HG03039 (cell line): ENCODE results near the gene MARF1.
"Not testable (repeated sequence)": the region's sequence is repeated elsewhere in the genome, so short reads cannot be mapped to it uniquely, and the experiment has no call there.

ENCODE experiments used
- ATAC-seq: cut with Tn5 transposase; IDR thresholded peaks from one replicate; pipeline ENCODE4 v1.9.1; 2021; ENCODE audit warnings: mild to moderate bottlenecking, moderate library complexity; ENCODE audit not compliant: unreplicated experiment

MARF1 gene

DNA sequence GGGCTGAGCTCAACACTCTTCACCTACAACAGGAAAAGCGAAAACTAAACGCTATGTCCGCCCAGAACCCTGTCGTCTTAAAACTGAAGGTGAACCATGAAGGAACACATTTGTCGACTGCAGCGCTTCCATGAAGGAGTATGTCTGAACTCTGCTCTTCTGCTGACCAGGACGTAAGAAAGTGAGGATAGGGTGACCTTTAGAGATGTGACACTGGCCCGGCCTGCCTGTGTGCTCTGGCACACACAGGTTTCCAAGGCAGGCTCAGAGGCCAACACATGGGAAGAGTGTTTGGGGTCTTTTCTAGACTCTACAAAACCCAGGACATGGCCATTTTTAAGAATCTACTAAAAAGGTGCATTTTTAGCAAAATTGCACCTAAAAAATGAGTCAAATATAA, 21.1 kb downstream of the MARF1 start:
- no peak for ATAC-seq

DNA sequence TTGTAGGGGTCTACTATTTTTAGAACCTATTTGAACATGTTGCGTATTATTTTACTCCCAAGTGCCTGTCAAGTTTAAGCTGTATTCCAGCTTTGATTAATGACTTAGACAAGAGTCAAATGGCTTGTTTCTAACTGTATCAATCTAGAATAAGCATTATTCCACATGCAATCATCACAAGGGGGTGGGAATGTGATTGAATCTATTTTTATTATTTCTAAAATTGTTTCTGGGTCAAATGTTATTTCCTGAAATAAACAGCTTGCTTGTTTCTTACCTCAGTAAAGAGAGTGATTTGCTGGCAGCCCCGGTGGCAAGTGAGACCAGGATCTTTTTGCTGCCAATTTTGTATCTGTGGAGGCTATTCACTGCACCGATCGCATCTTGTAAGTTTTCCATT, 21.5 kb downstream of the MARF1 start:
- no peak for ATAC-seq

DNA sequence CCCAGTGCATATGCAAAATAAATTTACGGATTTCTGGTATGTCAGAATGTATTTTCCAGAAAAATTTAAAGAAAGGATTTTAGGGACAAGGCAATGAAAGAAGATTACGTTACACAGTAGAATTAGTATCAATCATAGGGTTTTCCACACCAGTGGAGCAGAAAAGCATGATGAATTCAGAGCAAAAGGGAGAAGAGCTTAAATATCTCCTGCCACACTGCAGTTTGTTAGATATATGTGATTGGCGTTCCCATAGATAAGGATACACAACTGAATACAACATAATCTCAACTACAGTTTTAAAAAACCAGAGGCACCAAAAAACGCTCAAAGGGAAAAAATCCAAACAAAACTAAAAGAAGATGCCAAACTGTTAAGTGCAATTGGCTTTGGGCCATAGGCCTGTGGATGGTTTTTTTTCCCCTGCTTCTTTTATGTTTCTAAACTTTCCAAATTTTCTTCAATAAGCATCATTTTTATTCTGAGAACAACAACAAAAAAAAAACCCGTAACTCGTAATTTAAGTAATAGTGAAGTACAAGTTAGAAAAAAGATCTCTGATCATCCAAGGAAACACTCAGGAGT, 22.3 kb downstream of the MARF1 start:
- ATAC-seq: no peak

DNA sequence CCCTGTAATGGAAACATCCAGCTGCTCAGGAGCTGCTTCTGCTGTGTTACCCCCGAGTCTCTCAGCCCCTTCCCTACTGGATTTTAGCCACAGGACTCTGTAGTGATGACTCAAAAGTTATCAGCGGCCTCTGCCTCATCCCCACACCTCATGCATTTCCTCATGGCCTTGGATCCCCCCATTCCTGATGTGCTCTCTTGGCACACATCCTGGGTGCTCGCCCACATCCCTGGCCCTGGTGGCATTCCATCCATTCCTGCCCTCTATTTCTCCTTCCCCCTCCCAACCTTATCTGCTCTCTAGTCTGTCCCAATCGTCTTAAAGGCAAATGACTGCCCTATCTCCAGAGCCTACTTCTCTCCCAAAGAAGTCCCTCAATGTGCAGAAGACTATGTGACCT, 24.6 kb downstream of the MARF1 start:
- ATAC-seq: no peak

DNA sequence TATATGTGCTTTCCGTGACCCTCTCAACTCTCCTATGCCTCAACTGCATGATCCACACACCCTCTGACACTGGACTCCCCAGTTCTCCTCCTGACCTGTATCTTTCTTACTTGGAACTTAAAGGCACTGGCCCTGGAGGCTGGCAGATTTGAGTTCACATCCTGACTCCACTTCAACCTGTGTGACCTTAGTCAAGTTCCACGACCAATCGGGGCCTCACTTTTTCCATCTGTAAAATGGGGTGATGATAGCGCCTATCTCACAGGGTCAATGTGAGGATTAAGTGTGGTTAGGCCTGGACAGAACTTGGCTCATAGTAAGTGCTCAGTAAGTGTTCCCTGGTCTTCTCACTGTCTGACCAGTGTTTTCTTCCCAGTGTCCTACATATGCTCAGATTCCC, 25.1 kb downstream of the MARF1 start:
- ATAC-seq: no peak

DNA sequence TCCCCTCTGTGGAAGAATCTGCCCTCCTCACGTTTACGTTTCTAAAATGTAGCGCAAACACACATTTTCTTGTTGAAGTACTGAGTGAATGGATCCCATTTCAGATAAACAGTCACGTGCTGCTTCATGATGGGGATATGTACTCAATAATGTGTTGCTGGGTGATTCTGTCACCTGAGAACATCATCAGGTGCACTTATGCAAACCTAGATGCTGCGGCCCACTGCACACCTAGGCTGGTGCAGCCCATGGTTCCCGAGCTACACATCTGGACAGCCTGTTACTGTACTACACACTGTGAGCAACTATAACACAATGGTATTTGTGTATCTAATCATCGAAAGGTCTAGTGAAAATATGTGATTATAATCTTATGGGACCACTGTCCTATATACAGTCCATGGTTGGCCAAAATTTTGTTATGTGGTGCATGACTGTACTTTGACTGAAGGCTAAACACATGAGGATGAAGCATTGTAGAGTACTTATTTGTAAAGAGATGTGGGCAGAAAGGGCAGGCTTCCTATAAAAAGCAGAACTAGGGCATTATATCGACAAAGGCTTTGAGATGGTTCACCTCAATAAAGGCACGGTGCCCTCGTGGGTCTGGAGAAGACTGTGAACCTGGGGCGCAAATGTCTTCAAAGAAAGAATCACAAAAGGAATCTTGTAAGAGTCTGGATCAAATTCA, 26.3 kb downstream of the MARF1 start:
- ATAC-seq: no peak

DNA sequence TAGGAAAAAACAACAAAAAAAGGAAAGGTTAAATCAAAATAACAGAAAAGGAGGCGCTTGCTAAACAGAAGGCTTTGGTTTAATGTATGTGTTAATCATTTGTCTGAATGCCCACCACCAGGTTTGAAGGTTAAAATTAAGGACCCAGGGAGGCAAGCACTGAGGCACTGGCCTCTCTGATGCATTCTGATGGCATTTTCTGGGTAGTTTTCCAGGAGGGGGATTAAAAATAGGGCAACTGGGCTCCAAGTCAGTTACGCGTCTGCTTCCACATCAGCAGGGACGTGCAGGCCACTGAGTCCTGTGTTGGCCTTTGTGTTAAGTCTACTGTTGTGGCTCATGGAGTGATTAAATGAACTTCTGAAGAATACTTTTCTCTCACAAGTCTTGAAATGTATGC, 26.9 kb downstream of the MARF1 start:
- ATAC-seq: no peak

DNA sequence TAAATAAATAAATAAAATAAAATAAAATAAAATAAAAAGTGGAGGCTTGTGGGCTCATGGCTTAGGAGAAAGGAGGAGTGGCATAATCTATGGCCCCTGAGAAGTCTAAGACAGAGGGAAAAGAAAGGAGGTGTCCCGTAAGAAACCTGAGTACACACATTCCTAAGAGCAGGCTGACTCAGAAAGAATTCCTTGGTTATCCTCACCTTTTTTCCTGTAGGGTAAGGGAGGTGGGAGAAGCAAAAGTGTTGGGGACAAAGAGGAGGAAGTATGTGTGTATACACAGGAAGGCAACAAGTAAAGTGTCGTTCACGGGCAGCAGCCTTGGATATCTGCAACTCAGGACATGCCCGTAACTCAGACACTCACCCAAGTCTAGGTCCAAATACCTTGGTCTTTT, 29.3 kb downstream of the MARF1 start:
- no peak for ATAC-seq

DNA sequence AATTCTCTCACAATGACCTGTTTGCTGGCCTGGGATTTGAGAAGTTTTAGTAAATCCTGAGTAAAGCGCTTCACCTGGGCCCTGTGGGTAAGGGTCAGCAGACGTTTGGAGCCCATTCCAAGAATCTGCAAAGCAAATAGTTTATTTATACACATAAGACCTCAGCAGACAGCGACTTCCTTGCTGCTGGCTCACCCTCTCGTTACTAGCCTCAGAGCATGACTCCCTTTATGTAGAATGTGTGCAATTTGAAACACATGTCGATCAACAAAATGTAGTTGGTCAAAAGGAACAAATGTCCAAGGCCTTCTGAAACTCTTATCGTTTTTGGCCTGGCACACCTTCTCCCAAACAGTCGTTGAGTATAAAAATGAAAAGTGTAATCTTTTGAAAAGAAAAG, 31.3 kb downstream of the MARF1 start:
- ATAC-seq: no peak

DNA sequence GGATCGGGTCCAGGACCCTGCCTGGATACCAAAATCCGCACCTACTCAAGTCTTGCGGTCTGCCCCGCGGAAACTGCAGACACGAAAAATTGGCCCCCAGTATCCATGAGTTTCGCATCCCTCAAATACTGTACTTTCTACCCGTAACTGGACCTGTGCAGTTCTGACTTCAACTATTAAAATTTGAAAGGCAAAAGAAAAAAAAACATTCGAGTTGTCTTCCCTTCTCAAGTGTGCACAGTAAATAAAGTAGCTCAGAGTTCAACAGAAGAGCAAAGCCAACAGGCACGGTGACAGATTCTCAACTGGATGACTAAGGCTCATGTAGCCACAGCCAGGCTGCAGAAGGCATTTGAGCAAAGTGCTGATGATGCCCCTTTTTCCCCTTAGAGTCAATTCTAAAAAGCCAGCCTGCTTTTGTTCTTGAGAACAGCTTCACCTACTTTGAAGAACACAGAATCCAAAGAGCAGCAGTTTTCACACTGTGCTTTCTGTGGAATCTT, 32.5 kb downstream of the MARF1 start:
- ATAC-seq: no peak

DNA sequence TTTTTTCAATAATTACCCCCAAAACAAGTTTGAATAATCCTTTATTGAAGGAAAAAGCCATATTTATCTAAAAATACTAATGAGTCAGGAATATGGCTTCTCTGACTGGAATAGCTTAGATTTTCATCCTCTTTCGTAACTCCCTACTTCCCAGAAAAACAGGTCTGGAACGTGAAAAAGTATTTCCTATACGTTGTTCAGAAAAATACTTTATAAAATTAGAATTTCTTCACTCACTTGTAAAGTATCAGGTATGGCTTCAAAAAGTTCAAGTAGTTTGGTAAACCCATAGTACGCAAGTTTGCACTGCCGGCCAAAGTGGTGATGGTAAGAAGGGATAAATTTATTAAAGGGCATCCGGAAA, 33.7 kb downstream of the MARF1 start:
- ATAC-seq: no peak

DNA sequence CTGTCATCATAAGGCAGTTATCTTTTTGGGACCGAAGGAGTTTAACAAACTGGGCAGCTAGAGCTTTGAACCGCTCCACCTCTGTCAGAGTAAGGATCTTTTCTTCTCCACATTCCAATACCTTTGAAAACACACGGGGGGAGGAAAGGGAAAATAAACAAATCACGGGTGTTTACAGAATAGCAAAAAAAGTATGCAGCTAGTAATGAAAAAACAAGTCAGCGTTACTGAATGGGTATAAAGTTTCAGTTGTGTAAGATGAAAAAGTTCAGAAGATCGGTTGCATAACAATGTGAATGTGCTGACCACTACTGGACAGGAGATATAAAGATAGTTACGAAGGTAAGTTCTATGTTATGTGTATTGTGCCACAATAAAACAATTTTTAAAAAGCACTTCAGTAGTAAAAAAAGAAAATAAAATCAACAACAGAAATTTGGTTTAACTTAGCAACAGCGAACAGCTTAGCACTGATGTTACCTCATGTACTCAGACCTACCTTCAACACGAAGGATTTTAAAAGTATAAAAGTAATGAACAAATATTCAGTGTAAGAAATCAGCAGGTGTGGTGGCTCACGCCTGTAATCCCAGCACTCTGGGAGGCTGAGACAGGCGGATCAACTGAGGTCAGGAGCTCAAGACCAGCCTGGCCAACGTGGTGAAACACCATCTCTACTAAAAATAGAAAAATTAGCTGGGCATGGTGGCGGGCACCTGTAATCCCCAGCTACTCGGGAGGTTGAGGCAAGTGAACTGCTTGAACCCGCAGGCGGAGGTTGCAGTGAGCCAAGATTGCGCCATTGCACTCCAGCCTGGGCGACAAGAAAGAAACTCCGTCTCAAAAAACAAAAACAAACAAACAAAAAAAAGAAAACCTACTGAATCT, 34.3 kb downstream of the MARF1 start:
- ATAC-seq: no peak

DNA sequence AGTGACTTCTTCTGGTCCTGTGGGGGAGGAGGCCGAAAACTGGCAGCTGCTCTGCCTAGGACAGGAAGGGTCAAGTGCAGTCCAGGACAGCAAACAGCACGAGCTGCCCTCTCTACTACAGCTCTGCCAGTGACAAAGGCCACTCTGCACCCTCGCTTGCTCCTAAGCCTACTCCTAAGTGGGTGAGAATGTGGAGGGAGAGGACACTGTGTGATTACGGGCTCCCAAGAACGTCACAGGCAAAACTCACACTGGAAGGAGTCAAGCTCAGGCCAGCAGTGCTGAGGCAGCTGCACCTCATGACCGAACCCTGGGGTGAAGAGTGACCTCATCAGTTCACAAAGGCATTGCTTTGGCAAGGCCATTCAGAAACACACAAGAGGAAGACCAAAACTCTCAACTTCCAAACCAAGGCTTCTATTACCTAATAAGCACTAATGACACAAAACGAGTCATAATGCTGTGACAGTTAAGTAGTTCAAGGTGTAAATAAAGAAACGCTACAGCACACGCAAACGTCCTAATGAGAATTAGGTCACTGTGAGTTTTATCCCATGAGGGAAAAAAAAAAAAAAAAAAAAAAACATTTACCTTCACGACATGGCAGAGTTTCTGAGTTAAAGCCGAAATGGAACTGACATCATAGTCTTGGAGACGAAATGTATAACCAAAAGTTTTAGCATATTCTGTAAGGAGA, 35.1 kb downstream of the MARF1 start:
- ATAC-seq: no peak

DNA sequence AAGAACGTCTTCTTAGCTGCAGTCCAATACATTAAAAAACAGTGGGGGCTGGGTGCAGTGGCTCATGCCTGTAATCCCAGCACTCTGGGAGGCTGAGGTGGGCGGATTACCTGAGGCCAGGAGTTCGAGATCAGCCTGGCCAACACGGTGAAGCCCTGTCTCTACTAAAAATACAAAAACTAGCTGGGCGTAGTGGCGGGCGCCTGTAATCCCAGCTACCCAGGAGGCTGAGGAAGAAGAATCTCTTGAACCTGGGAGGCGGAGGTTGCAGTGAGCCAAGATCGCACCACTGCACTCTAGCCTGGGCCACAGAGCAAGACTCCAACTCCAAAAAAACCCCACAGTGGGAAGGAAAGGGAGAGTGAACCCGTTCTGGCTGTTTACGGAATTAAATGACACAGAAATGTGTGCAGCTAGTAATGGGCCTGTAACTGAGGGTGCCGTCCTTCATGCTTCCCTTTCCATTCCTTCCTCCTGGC, 35.7 kb downstream of the MARF1 start:
- ATAC-seq: not testable (repeated sequence)

DNA sequence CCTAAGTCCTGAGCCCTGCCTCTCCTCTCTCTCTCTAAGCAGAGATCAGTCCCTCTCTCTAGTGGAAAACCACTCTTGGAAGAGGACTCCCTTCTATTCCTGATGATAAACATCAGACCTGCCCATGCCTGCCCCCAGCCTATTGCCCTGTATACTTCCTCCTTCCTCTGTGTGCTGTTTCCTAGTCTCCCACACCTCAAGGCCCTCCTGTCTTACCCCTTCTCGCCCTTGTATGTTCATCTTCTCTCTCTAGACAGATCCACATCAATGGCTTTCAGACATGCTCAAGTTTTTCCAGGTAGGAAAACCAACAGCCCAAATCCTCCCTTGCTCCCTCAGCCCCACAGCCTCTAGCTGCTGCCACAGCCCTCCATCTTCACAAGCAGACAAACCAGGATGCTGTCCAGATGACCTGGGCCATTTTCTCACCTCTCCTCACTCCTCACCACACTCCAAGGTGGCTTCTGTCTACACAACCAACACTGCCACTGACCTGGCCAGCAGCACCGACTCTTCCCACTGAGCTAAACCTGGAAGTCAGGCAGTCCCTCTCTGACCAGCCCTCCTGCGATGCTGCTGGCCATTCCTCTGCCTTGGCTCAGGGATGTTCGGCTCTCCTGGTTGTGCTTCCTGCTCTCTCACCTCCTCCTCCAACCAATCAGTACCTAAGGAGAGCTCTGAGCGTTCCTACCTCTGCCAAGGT, 36.3 kb downstream of the MARF1 start:
- no peak for ATAC-seq

DNA sequence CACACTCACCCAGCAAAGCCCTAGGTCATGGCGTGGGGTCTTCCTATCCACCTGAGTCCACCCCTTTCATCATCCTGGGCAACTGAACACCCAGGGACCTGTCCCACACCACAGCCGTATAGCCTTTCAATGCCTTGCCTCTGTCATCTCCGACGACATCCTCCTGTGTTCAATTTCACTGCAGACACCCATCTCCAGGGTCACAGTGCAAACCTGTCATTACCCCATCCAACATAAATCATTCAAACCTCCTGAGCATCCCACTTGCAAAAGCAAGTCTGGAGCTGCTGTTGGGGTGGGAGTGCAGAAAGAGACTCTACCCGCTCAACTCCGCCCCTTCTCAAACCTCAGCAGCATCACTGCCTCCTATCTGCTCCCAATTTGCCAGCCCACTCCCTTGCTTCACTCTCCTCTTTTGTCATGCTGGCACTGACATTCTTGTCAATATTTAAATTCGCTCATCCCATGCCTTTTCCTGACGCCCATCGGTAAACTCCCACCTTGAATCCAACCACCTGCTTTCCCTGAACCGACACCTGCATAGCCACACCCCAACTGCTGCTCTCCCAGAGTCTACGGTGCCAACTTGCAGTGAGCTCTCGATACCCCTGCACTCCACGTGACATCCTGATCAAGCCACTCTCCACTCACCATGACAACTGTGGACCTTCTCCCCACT, 37.0 kb downstream of the MARF1 start:
- no peak for ATAC-seq

DNA sequence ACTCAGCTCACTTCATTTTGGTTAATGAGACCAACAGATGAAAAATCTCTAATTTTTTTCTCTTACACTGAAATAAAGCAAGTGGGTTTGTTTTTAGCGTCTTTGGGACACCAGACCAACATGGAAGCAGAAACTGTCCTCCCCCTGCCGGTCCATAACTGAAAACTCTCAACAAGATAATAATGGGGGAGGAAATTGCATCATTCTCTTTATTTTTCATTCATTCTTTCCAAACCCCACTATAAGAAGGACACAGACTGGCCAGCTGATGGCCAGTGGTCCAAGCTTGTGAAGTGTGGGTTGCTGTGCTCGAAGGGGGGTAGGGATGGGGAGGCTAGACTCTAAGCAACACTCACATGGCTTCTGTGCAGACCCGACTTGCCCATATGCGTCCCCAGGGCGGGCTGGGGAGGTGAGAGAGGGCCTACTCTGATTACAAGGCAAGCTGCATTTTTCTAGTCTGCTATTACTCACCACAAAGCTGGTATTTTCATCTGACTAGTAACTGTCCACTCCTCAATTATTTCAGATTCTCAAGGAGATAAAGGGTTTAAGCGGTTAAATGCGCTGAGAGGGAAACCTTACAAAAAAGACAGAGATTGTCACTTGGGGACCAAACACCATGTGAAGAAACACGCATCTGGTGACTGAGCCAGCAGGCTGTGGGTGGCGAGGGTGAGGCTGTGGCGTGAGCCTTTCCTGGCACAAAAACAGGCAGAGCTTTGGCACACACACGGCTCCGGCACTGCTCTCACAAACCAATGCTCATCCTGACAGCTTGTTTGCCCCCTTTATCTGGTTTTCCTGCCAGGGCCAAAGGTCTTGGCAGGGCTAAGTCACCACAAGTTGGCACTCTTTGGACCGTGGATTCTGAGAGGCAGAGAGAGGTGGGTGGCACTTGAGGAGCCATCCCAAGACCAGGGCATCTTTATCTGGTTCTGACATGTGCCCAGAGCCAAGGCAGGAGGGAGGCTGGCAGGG, 38.2 kb downstream of the MARF1 start:
- ATAC-seq: no peak

DNA sequence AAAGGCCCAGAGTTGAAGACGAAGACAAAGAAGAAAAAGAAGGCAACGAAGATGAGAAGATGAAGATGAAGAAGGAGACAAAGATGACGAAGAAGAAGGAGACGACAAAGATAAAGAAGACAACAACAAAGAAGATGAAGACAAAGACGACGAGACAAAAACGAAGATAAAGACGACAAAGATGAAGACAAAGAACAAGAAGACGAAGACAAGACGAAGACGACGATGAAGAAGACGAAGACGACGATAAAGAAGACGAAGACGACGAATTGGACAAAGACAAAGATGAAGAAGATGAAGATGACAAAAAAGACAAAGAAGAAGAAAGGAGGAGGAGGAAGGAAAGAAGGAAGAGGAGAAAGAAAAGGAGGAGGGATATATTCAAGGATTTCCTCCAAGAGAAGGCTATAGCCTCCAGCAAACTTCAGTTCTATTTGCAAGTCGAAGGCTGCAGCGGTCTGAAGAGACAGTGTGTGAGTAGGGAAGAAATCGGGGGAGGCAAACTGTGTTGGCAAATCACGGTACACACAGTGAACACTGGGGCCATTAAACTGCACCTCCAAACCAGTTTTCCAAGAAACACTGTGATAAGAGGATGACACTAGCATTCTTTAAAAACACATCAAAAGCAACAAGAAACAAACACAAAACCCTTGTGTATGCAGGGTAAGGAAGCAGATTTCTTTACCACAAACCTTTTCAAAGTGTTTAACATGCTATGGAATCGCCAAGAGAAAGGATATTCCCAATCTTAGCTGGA, 40.5 kb downstream of the MARF1 start:
- no peak for ATAC-seq
